Gastroesophageal sphincter (tissue), 3 donors: ENCODE results near the gene MRPL58.

Experiments
- POLR2A ChIP-seq, 2 donors: fragments of 450-650 bp; IDR thresholded peaks; one replicate each; pipeline ENCODE4 v1.6.1; 2017; ENCODE audit warnings: antibody characterized with exemption in 2 of 2, mild to moderate bottlenecking in 2 of 2, moderate library complexity in 1 of 2
- TF ChIP-seq, protein P1 (sequence below), 4 experiments: fragments of 200-600 bp in 2 of 4; fragments of 450-650 bp in 2 of 4; sonication (generic) in 1 of 4; IDR thresholded peaks; one replicate each; pipeline ENCODE4 v1.5.1; 2017 to 2019; ENCODE audit warnings: antibody characterized with exemption in 4 of 4, mild to moderate bottlenecking in 2 of 4, moderate library complexity in 2 of 4

DNA sequence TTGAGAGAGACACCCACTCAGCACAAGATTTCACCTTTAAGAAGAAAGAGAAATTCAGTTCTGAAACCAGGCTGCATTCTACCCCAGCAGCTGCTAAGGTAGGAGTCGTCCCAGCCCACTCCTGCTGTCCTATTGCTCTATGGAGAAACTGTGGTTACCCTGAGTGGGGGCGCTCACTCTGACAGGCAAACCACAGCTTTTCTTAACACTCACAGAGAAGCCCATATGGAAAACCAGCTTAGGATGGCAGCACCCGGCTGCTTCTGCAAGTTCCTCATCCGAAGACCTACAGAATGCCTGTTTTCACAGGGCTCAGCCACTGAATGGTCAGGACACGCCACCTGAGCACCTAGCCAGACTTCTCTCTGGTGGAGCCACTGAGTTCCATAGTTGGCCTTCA is 26.8 kb downstream of the MRPL58 start:
- TF ChIP-seq, protein P1, sequence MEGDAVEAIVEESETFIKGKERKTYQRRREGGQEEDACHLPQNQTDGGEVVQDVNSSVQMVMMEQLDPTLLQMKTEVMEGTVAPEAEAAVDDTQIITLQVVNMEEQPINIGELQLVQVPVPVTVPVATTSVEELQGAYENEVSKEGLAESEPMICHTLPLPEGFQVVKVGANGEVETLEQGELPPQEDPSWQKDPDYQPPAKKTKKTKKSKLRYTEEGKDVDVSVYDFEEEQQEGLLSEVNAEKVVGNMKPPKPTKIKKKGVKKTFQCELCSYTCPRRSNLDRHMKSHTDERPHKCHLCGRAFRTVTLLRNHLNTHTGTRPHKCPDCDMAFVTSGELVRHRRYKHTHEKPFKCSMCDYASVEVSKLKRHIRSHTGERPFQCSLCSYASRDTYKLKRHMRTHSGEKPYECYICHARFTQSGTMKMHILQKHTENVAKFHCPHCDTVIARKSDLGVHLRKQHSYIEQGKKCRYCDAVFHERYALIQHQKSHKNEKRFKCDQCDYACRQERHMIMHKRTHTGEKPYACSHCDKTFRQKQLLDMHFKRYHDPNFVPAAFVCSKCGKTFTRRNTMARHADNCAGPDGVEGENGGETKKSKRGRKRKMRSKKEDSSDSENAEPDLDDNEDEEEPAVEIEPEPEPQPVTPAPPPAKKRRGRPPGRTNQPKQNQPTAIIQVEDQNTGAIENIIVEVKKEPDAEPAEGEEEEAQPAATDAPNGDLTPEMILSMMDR (IDR thresholded peaks at IDR 0.05) = no peak
- no peak for TF ChIP-seq POLR2A (IDR thresholded peaks at IDR 0.05)
